GM11168 (cell line): ENCODE results near the gene BTN2A1.
"Not testable (repeated sequence)": the region's sequence is repeated elsewhere in the genome, so short reads cannot be mapped to it uniquely, and the experiment has no call there.

ENCODE experiments used
- in situ Hi-C: fragments of 300-500 bp; cut with MboI; formaldehyde crosslinking; loops from one replicate; pipeline ENCODE4 v1.12.0; 2022; ENCODE audit warnings: low sequenced_read_pairs; ENCODE audit not compliant: unreplicated experiment

The BTN2A1 gene

GRCh38 chr6:26457806-26458688, at the start of gene BTN2A1:
Gene BTN2A1 (plus strand): TSS chr6:26457955. CDS start chr6:26458637, 682 bp downstream.
- in situ Hi-C loops = no loop called here

- in situ Hi-C loops = no loop called here
Measured at GRCh38 chr6:26408828-26409730, 48.7 kb upstream of the BTN2A1 start.

- in situ Hi-C loops = loop anchor here (5.0 kb wide), 1 partner anchor 69 kb away; no protein-coding TSS in a partner anchor
Measured at GRCh38 chr6:26411751-26412150, 46.0 kb upstream of the BTN2A1 start.

- in situ Hi-C loops = loop anchor here (5.0 kb wide), 1 partner anchor 70 kb away; no protein-coding TSS in a partner anchor
Measured at GRCh38 chr6:26412228-26412627, 45.5 kb upstream of the BTN2A1 start.

- in situ Hi-C loops = loop anchor here (5.0 kb wide), 1 partner anchor 71 kb away; no protein-coding TSS in a partner anchor
Measured at GRCh38 chr6:26412954-26413353, 44.8 kb upstream of the BTN2A1 start.

- in situ Hi-C loops = loop anchor here (5.0 kb wide), 1 partner anchor 72 kb away; no protein-coding TSS in a partner anchor
Measured at GRCh38 chr6:26414281-26414680, 43.5 kb upstream of the BTN2A1 start.

- in situ Hi-C loops = no loop called here
Measured at GRCh38 chr6:26415036-26415614, 42.6 kb upstream of the BTN2A1 start.

GRCh38 chr6:26415791-26416190, 42.0 kb upstream of the BTN2A1 start:
- in situ Hi-C loops = no loop called here

- in situ Hi-C loops = no loop called here
Measured at GRCh38 chr6:26416288-26416687, 41.5 kb upstream of the BTN2A1 start.

- in situ Hi-C loops = not testable (repeated sequence)
Measured at GRCh38 chr6:26418077-26418476, 39.7 kb upstream of the BTN2A1 start.

GRCh38 chr6:26418795-26419194, 39.0 kb upstream of the BTN2A1 start:
- in situ Hi-C loops = not testable (repeated sequence)

GRCh38 chr6:26420688-26421171, 37.0 kb upstream of the BTN2A1 start:
- in situ Hi-C loops = no loop called here

- in situ Hi-C loops = no loop called here
Measured at GRCh38 chr6:26421259-26422144, 36.3 kb upstream of the BTN2A1 start.

GRCh38 chr6:26422329-26422728, 35.4 kb upstream of the BTN2A1 start:
- in situ Hi-C loops = no loop called here

- in situ Hi-C loops = no loop called here
Measured at GRCh38 chr6:26426691-26427450, 30.9 kb upstream of the BTN2A1 start.

GRCh38 chr6:26427451-26427809, 30.3 kb upstream of the BTN2A1 start:
- in situ Hi-C loops = no loop called here

- in situ Hi-C loops = no loop called here
Measured at GRCh38 chr6:26428206-26428605, 29.5 kb upstream of the BTN2A1 start.

GRCh38 chr6:26430787-26431186, 27.0 kb upstream of the BTN2A1 start:
- in situ Hi-C loops = no loop called here
